AG09319 (cell line): Measurements from ENCODE around the gene ENOX2.

ENCODE experiments used
- DNase-seq: peaks from one replicate; pipeline ENCODE4 v3.0.0-alpha.2; 2010; ENCODE audit warnings: low read depth; ENCODE audit errors: extremely low read depth
- CTCF ChIP-seq: IDR thresholded peaks from 2 replicates; pipeline ENCODE4 v1.5.1; 2011; ENCODE audit warnings: low read depth, mild to moderate bottlenecking, inconsistent platforms, low read length, moderate library complexity

ENOX2 gene

GRCh38 chrX:130746709-130747342 is 156.2 kb downstream of the ENOX2 start:
- no peak for TF ChIP-seq CTCF
- no peak for DNase-seq

- no peak for TF ChIP-seq CTCF
- DNase-seq: no peak
Observed at GRCh38 chrX:130746077-130746476, 156.9 kb downstream of the ENOX2 start.

- no peak for TF ChIP-seq CTCF
- no peak for DNase-seq
Observed at GRCh38 chrX:130741584-130741983, 161.4 kb downstream of the ENOX2 start.

GRCh38 chrX:130741151-130741550 is 161.9 kb downstream of the ENOX2 start:
- DNase-seq: no peak
- no peak for TF ChIP-seq CTCF

- DNase-seq: no peak
- no peak for TF ChIP-seq CTCF
Observed at GRCh38 chrX:130738638-130739195, 164.3 kb downstream of the ENOX2 start.

GRCh38 chrX:130734713-130735112 is 168.3 kb downstream of the ENOX2 start:
- no peak for TF ChIP-seq CTCF
- DNase-seq: no peak

- no peak for DNase-seq
- no peak for TF ChIP-seq CTCF
Observed at GRCh38 chrX:130728208-130728607, 174.8 kb downstream of the ENOX2 start.
